Neutrophil (primary cell): ENCODE measurements around the gene KCNE3.

Experiments
- H3K27ac ChIP-seq: fragments of 200-600 bp; sonication (generic); 2 replicates; pipeline ENCODE4 v1.5.1; 2016; ENCODE audit warnings: mild to moderate bottlenecking, moderate library complexity
- H3K27me3 ChIP-seq: fragments of 200-600 bp; sonication (generic); 2 replicates; pipeline ENCODE4 v1.6.0; 2016; ENCODE audit warnings: mild to moderate bottlenecking
- H3K36me3 ChIP-seq: fragments of 200-600 bp; sonication (generic); 2 replicates; pipeline ENCODE4 v1.5.1; 2017
- H3K4me1 ChIP-seq, 2 experiments: fragments of 200-600 bp in 1 of 2; sonication (generic) in 1 of 2; 1 replicate in 1 of 2; 2 replicates in 1 of 2; pipeline versions ENCODE4 v1.5.1 to v1.6.1; 2013 to 2016; ENCODE audit warnings: low read depth in 1 of 2, low read length in 1 of 2, mild to moderate bottlenecking in 1 of 2, moderate library complexity in 1 of 2; ENCODE audit not compliant: control insufficient read depth in 1 of 2, insufficient read depth in 1 of 2
- H3K4me3 ChIP-seq, 2 experiments: fragments of 200-600 bp in 1 of 2; sonication (generic) in 1 of 2; 1 replicate in 1 of 2; 2 replicates in 1 of 2; pipeline ENCODE4 v1.5.1; 2013 to 2016; ENCODE audit warnings: low read depth in 1 of 2, low read length in 1 of 2, mild to moderate bottlenecking in 1 of 2, moderate library complexity in 1 of 2
- H3K9me3 ChIP-seq: fragments of 200-600 bp; sonication (generic); 2 replicates; pipeline ENCODE4 v1.5.1; 2016
- CTCF ChIP-seq: fragments of 200-600 bp; sonication (generic); IDR thresholded peaks from 2 replicates; pipeline ENCODE4 v1.5.1; 2016; ENCODE audit warnings: antibody characterized with exemption

The KCNE3 gene

DNA sequence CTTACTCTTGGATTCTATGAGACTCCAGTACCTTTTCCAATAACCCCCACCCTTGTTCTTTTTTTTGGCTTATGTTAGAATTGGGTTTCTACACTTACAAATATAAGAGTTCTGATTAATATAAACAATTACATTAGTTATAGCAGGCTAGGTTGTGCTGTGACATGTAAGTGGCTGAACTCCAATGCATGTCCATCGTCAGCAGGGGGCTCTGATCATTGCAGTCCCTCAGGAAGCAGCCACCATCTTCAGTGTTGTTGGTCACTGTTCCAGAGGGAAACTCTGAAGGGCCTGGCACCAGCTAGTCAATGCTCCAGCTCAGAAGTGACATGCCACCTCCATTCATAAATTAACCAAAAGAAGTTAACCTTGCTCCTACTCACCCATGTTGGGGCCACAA, 20.5 kb upstream of the KCNE3 start:
- H3K9me3 ChIP-seq = no peaks in the 10 kb centered on the region
- no peak for TF ChIP-seq CTCF

GRCh38 chr11:74485868-74486267, 18.5 kb upstream of the KCNE3 start:
- no peaks in the 10 kb centered on the region for H3K4me1 ChIP-seq
- no peak for TF ChIP-seq CTCF
- no peaks in the 10 kb centered on the region for H3K36me3 ChIP-seq
- no peak overlapping the region for H3K4me3 ChIP-seq
- no peaks in the 10 kb centered on the region for H3K27me3 ChIP-seq
- no peaks in the 10 kb centered on the region for H3K9me3 ChIP-seq
- H3K27ac ChIP-seq = no peak overlapping the region

More for the DNA sequence above, 20.5 kb upstream of the KCNE3 start:
- Histone ChIP-seq H3K27me3 (no peaks in the 10 kb centered on the region), H3K36me3 (no peaks in the 10 kb centered on the region), H3K4me1 (peaks cover 5 to 6% of the 10 kb centered on the region in 2 experiments), H3K4me3 (no peak overlapping the region), H3K27ac (no peak overlapping the region)

GRCh38 chr11:74480688-74481417, 13.5 kb upstream of the KCNE3 start:
- Histone ChIP-seq H3K27me3 (no peaks in the 10 kb centered on the region), H3K36me3 (no peaks in the 10 kb centered on the region), H3K4me3 (no peak overlapping the region), H3K9me3 (no peaks in the 10 kb centered on the region), H3K4me1 (peaks cover 0 to 4% of the 10 kb centered on the region in 2 experiments), H3K27ac (no peak overlapping the region)
- TF ChIP-seq CTCF = no peak

DNA sequence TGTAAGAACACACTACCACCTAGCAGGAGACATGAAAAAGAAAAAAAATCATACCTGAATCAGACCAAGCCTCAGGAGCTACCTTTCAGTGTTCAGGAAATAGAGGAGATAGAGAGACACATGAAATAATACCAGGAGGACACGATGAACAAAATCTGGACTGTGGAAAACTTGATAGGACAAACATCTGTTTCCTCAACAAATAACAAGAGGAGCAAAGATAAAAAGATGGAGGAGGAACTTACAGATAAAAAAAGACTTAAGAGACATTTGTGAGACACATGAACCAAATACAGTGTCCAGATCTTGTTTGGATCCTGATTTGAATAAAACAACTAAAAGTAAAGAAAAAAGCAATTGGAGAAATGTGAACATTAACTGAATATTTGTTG, 12.4 kb upstream of the KCNE3 start:
- H3K9me3 ChIP-seq = no peaks in the 10 kb centered on the region
- H3K27me3 ChIP-seq = no peaks in the 10 kb centered on the region
- H3K4me3 ChIP-seq = no peak overlapping the region
- no peak for TF ChIP-seq CTCF
- no peak overlapping the region for H3K27ac ChIP-seq
- no peaks in the 10 kb centered on the region for H3K36me3 ChIP-seq
- H3K4me1 ChIP-seq = peaks cover 0 to 4% of the 10 kb centered on the region in 2 experiments

DNA sequence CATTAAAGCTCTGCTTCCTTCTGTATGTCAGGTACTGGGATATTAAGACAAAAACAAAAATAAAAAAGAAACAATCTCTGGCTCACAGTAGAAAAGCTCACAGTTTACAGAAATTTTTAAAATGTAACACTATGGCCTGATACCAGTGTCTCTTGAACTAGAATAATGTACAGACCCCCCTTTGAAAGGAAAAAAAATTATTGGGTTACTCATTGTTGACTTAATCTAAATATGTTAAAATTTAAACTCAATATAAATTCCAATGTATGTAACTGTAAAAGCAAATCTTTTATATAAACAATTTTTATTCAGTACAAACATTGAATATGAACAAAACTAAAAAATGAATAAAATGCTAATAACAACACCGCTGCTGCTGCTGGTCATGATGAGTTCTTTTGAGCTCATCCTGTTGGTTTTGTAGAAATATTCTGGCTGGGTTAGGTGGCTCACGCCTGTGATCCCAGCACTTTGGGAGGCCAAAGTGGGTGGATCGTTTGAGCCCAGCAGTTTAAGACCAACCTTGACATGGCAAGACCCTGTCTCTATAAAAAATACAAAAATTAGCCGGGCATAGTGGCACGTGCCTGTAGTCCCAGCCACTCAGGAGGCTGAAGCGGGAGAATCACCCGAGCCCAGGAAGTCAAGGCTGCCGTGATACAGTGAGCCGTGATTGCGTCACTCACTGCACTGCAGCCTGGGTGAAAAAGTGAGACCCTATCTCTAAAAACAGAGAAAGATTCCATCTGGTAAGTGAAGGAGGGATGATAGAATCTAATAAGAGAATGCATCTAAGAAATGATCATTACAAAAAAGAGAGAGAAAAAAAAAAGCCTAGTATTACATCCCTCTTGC, 11.8 kb upstream of the KCNE3 start:
- no peak for TF ChIP-seq CTCF
- Histone ChIP-seq H3K4me1 (peaks cover 2 to 6% of the 10 kb centered on the region in 2 experiments), H3K9me3 (no peaks in the 10 kb centered on the region), H3K27ac (no peak overlapping the region), H3K27me3 (no peaks in the 10 kb centered on the region), H3K4me3 (no peak overlapping the region), H3K36me3 (no peaks in the 10 kb centered on the region)
